ENCODE results near the gene TMEM17.
"Not testable (repeated sequence)": the region's sequence is repeated elsewhere in the genome, so short reads cannot be mapped to it uniquely, and the experiment has no call there.

GRCh38 chr2:62521061-62521460 is 15.1 kb upstream of the TMEM17 start:
- not testable (repeated sequence) for TF ChIP-seq CTCF (IDR thresholded peaks at IDR 0.05 in 8 of 11, conservative IDR thresholded peaks at IDR 0.05 in 3 of 11); POLR2AphosphoS5 (IDR thresholded peaks at IDR 0.05)

Data from spleen (tissue), 7 donors.